H9 (cell line): ENCODE measurements around the gene THAP2. TPM values are rescaled to one million over a fixed set of nuclear protein-coding genes. Genes with fewer than 3 reads are reported as not detected.

ENCODE experiments used
- DNase-seq: peaks from one replicate; pipeline ENCODE4 v3.0.0-alpha.2; 2017
- H2AFZ ChIP-seq: one replicate; pipeline ENCODE4 v1.6.1; 2013; ENCODE audit warnings: mild to moderate bottlenecking, low read length, control low read depth, moderate library complexity
- H2AK5ac ChIP-seq: 2 replicates; pipeline ENCODE4 v1.6.1; 2013; ENCODE audit warnings: low read length, control low read depth, mixed read lengths; ENCODE audit not compliant: insufficient read length
- H2BK120ac ChIP-seq: one replicate; pipeline ENCODE4 v1.6.1; 2013; ENCODE audit warnings: low read depth, mild to moderate bottlenecking, low read length, control low read depth, inconsistent platforms; ENCODE audit not compliant: poor library complexity, severe bottlenecking
- H2BK12ac ChIP-seq: 2 replicates; pipeline ENCODE4 v1.6.1; 2013; ENCODE audit warnings: low read length, control low read depth, mixed read lengths, low read depth; ENCODE audit not compliant: insufficient read length
- H2BK15ac ChIP-seq: 2 replicates; pipeline ENCODE4 v1.6.1; 2013; ENCODE audit warnings: low read depth, low read length, control low read depth
- H2BK20ac ChIP-seq: one replicate; pipeline ENCODE4 v1.6.1; 2013; ENCODE audit warnings: low read depth, mild to moderate bottlenecking, low read length, control low read depth, inconsistent platforms; ENCODE audit not compliant: poor library complexity, severe bottlenecking
- H2BK5ac ChIP-seq: 2 replicates; pipeline ENCODE4 v1.6.1; 2013; ENCODE audit warnings: low read length, control low read depth, mixed read lengths; ENCODE audit not compliant: insufficient read length
- H3K14ac ChIP-seq: 2 replicates; pipeline ENCODE4 v1.6.1; 2013; ENCODE audit warnings: low read length, control low read depth; ENCODE audit not compliant: insufficient read depth
- H3K18ac ChIP-seq: 2 replicates; pipeline ENCODE4 v1.6.1; 2013; ENCODE audit warnings: low read depth, mild to moderate bottlenecking, mixed read lengths, low read length, control low read depth; ENCODE audit not compliant: insufficient read length
- H3K23ac ChIP-seq: 2 replicates; pipeline ENCODE4 v1.6.1; 2013; ENCODE audit warnings: low read length, control low read depth, mixed read lengths, low read depth; ENCODE audit not compliant: insufficient read length
- H3K23me2 ChIP-seq: 2 replicates; pipeline ENCODE4 v1.6.1; 2013; ENCODE audit warnings: low read depth, mild to moderate bottlenecking, mixed read lengths, low read length, control low read depth; ENCODE audit not compliant: insufficient read length, poor library complexity, severe bottlenecking
- H3K27ac ChIP-seq: 2 replicates; pipeline ENCODE4 v1.5.1; 2013; ENCODE audit warnings: low read length, control low read depth, mixed read lengths, low read depth; ENCODE audit not compliant: insufficient read length
- H3K27me3 ChIP-seq: 2 replicates; pipeline ENCODE4 v1.6.1; 2013; ENCODE audit warnings: low read length, control low read depth, inconsistent platforms; ENCODE audit not compliant: insufficient read depth
- H3K4ac ChIP-seq: 2 replicates; pipeline ENCODE4 v1.6.1; 2013; ENCODE audit warnings: low read depth, mild to moderate bottlenecking, control low read depth, inconsistent platforms, low read length, moderate library complexity
- H3K4me1 ChIP-seq: 2 replicates; pipeline ENCODE4 v1.6.1; 2013; ENCODE audit warnings: low read length, control low read depth, inconsistent platforms; ENCODE audit not compliant: insufficient read depth
- H3K4me2 ChIP-seq: 2 replicates; pipeline ENCODE4 v1.6.1; 2013; ENCODE audit warnings: low read length, control low read depth, mixed read lengths; ENCODE audit not compliant: insufficient read length, insufficient read depth
- H3K56ac ChIP-seq: 2 replicates; pipeline ENCODE4 v1.6.1; 2013; ENCODE audit warnings: low read depth, mild to moderate bottlenecking, mixed read lengths, low read length, control low read depth; ENCODE audit not compliant: insufficient read length
- H3K79me1 ChIP-seq: 2 replicates; pipeline ENCODE4 v1.6.1; 2013; ENCODE audit warnings: low read depth, mild to moderate bottlenecking, moderate library complexity, low read length, control low read depth, inconsistent platforms; ENCODE audit not compliant: insufficient read depth, poor library complexity, severe bottlenecking
- H3K79me2 ChIP-seq: 2 replicates; pipeline ENCODE4 v1.6.1; 2013; ENCODE audit warnings: low read length, control low read depth, inconsistent platforms; ENCODE audit not compliant: insufficient read depth
- H3K9ac ChIP-seq: 2 replicates; pipeline ENCODE4 v1.6.1; 2013; ENCODE audit warnings: low read length, control low read depth, mixed read lengths; ENCODE audit not compliant: insufficient read length; ENCODE audit errors: extremely low read depth
- H3K9me3 ChIP-seq: one replicate; pipeline ENCODE4 v1.6.1; 2013; ENCODE audit warnings: low read depth, low read length, inconsistent platforms; ENCODE audit not compliant: control insufficient read depth
- H3T11ph ChIP-seq: one replicate; pipeline ENCODE4 v1.6.1; 2013; ENCODE audit warnings: mild to moderate bottlenecking, low read length, control low read depth, inconsistent platforms
- H4K20me1 ChIP-seq: one replicate; pipeline ENCODE4 v1.6.1; 2013; ENCODE audit not compliant: control insufficient read depth, insufficient read length, insufficient read depth
- H4K5ac ChIP-seq: 2 replicates; pipeline ENCODE4 v1.6.1; 2013; ENCODE audit warnings: low read depth, mild to moderate bottlenecking, mixed read lengths, low read length, control low read depth; ENCODE audit not compliant: insufficient read length
- H4K8ac ChIP-seq: replicated peaks from 2 replicates; pipeline ENCODE4 v1.6.1; 2013; ENCODE audit warnings: low read length, control low read depth, mixed read lengths, low read depth; ENCODE audit not compliant: insufficient read length
- H4K91ac ChIP-seq: 2 replicates; pipeline ENCODE4 v1.6.1; 2013; ENCODE audit warnings: low read depth, mild to moderate bottlenecking, moderate library complexity, mixed read lengths, low read length, control low read depth; ENCODE audit not compliant: insufficient read length
- H3K27ac Mint-ChIP-seq, 3 experiments: 2 replicates in 2 of 3; 3 replicates in 1 of 3; pipeline ENCODE4 v1.8.0; 2020 to 2021; ENCODE audit warnings: mixed read lengths in 3 of 3, mild to moderate bottlenecking in 1 of 3, moderate library complexity in 1 of 3
- H3K27me3 Mint-ChIP-seq: 2 replicates; pipeline ENCODE4 v1.8.0; 2021; ENCODE audit warnings: low read depth, mild to moderate bottlenecking, moderate library complexity, mixed read lengths
- H3K36me3 Mint-ChIP-seq, 3 experiments: 2 replicates in 2 of 3; 3 replicates in 1 of 3; pipeline ENCODE4 v1.8.0; 2020 to 2021; ENCODE audit warnings: low read depth in 3 of 3, mixed read lengths in 3 of 3; ENCODE audit not compliant: insufficient read depth in 1 of 3
- H3K4me1 Mint-ChIP-seq, 2 experiments: 2 replicates each; pipeline ENCODE4 v1.8.0; 2020; ENCODE audit warnings: mixed read lengths in 2 of 2
- H3K4me3 Mint-ChIP-seq, 2 experiments: 2 replicates in 1 of 2; 3 replicates in 1 of 2; pipeline ENCODE4 v1.8.0; 2020 to 2021; ENCODE audit warnings: mild to moderate bottlenecking in 2 of 2, mixed read lengths in 2 of 2, moderate library complexity in 1 of 2
- H3K9me3 Mint-ChIP-seq, 2 experiments: 2 replicates in 1 of 2; 3 replicates in 1 of 2; pipeline ENCODE4 v1.8.0; 2020; ENCODE audit warnings: mild to moderate bottlenecking in 2 of 2, mixed read lengths in 2 of 2, moderate library complexity in 1 of 2
- WGBS: extraction: QIAGEN DNeasy Blood & Tissue Kit; methylation state at CpG from one replicate; pipeline ENCODE4 v1.1.7; 2013; ENCODE audit warnings: missing lambda C conversion rate, low lambda C conversion rate, mixed read lengths; ENCODE audit not compliant: insufficient read length; ENCODE audit errors: extremely low coverage; 5-methylcytosine and 5-hydroxymethylcytosine counted together
- total RNA-seq: library from RNA; stranded (reverse); gene quantifications from 2 replicates; pipeline ENCODE4 v1.2.1, GENCODE V29; 2021
- TF ChIP-seq, protein P1 (sequence below): fragments of 200-600 bp; sonication (generic); conservative IDR thresholded peaks from 3 replicates; pipeline ENCODE4 v1.8.0; 2021; ENCODE audit warnings: antibody characterized with exemption, mild to moderate bottlenecking

The THAP2 gene
- total RNA-seq, 1 experiment from 2014 or later, result 3.7 TPM

DNA sequence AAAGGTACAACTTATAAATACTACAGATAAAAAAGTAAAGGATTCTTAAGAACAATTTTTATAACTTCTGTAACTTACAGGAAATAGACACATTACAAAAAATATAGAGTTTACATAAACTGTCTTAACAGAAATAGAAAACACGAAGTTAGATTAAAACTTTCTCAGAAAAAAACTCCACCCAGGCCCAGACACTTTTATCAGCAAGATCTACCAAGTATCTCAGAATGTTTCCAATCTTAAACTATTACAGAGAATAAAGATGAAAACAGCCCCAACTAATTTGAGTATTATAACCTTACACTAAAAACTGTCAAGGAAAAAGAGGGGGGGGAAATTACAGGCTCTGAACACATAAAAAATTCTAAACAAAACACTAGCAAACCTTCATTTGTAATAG is 8.6 kb upstream of the THAP2 start:
- Histone ChIP-seq H2AK5ac (no peak overlapping the region), H3T11ph (no peak overlapping the region), H3K4me2 (no peak overlapping the region), H4K91ac (no peak overlapping the region), H3K9me3 (no peaks in the 10 kb centered on the region), H3K4ac (no peak overlapping the region), H3K79me1 (no peaks in the 10 kb centered on the region), H2BK20ac (no peak overlapping the region), H3K27me3 (no peaks in the 10 kb centered on the region), H3K56ac (no peak overlapping the region), H2BK15ac (no peak overlapping the region), H3K27ac (no peak overlapping the region), H3K79me2 (peaks cover 3% of the 10 kb centered on the region; the same call in 1 of the 2 replicates), H2BK5ac (no peak overlapping the region), H2BK12ac (no peak overlapping the region), H3K9ac (no peak overlapping the region), H4K5ac (no peak overlapping the region), H3K18ac (no peak overlapping the region), H3K4me1 (no peaks in the 10 kb centered on the region), H2BK120ac (no peak overlapping the region), H2AFZ (no peak overlapping the region), H4K8ac (no peak overlapping the region), H3K14ac (no peak overlapping the region), H4K20me1 (no peaks in the 10 kb centered on the region), H3K23me2 (no peaks in the 10 kb centered on the region), H3K23ac (no peak overlapping the region)
- WGBS, result no CpG with 5 or more reads among the region's 1 CpG
- Mint-ChIP-seq H3K36me3 (peaks cover 29 to 32% (median 31%) of the 10 kb centered on the region in 3 experiments), H3K4me1 (peaks cover 3 to 8% of the 10 kb centered on the region in 2 experiments; a peak in 3 of 4 replicates), H3K9me3 (peaks cover 0 to 2% of the 10 kb centered on the region in 2 experiments; a peak in 3 of 5 replicates), H3K27me3 (no peaks in the 10 kb centered on the region), H3K27ac (no peak overlapping the region), H3K4me3 (no peak overlapping the region)
- TF ChIP-seq, protein P1, sequence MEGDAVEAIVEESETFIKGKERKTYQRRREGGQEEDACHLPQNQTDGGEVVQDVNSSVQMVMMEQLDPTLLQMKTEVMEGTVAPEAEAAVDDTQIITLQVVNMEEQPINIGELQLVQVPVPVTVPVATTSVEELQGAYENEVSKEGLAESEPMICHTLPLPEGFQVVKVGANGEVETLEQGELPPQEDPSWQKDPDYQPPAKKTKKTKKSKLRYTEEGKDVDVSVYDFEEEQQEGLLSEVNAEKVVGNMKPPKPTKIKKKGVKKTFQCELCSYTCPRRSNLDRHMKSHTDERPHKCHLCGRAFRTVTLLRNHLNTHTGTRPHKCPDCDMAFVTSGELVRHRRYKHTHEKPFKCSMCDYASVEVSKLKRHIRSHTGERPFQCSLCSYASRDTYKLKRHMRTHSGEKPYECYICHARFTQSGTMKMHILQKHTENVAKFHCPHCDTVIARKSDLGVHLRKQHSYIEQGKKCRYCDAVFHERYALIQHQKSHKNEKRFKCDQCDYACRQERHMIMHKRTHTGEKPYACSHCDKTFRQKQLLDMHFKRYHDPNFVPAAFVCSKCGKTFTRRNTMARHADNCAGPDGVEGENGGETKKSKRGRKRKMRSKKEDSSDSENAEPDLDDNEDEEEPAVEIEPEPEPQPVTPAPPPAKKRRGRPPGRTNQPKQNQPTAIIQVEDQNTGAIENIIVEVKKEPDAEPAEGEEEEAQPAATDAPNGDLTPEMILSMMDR, result no peak
- no peak for DNase-seq
